ENCODE measurements around the gene ITCH.
"Not testable (repeated sequence)": the region's sequence is repeated elsewhere in the genome, so short reads cannot be mapped to it uniquely, and the experiment has no call there.

Gene ITCH

GRCh38 chr20:34363062-34363464, at the start of gene ITCH:
ITCH (plus strand) TSS chr20:34363273; CDS start chr20:34393812, 30,539 bp downstream.
- DNase-seq = peak; percentile 93

DNA sequence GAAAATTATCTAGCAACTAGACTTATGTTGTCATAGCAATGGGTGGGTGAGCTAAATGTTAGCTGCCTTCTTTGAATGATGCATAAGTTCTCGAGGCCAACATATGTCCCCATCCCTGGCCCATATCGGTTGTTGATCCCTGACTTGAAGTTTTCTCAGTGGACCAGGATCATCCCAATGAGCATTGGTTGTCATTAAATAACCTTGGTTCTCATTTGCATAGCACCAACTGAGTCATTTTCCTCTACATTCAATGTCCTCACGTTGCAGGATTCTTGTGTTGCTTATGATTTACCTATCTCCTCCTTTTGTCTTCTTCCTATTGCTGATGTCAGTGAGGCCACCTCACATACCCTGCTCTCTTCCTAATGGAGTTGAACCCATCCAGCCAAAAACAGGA, 47.8 kb upstream of the ITCH start:
- no peak for DNase-seq

GRCh38 chr20:34316196-34316814, 46.8 kb upstream of the ITCH start:
- no peak for DNase-seq

DNA sequence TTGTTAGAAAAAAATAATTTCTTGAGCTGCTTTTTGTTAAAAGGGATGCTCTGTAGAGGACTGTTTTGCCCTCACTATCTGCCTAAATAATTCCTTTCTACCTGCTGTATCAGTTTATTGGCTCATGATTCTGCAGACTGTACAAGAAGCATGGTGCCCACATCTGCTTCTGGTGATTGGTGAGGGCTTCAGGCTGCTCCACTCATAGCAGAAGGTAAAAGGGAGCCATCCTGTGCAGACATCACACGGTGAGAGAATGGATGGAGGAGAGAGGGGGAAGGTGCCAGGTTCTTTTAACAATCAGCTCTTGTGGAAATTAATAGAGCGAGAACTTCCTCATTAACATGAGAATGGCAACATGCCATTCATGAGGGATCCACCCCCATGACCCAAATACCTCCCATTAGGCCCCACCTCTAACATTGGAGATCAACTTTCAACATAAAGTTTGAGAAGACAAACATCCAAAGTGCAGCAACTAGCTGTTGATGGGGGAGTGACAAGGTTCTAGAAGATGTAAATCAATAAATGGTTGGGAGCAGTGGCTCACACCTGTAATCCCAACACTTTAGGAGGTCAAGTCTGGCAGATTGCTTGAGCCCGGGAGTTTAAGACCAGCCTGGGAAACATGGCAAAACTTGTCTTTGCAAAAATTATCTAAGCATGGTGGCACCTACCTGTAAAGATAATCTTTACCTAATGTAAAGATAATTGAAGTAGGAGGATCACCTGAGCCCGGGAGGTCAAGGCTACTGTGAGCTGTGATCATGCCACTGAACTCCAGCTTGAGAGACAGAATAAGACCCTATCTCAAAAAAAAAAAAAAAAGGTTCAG, 44.2 kb upstream of the ITCH start:
- no peak for DNase-seq

DNA sequence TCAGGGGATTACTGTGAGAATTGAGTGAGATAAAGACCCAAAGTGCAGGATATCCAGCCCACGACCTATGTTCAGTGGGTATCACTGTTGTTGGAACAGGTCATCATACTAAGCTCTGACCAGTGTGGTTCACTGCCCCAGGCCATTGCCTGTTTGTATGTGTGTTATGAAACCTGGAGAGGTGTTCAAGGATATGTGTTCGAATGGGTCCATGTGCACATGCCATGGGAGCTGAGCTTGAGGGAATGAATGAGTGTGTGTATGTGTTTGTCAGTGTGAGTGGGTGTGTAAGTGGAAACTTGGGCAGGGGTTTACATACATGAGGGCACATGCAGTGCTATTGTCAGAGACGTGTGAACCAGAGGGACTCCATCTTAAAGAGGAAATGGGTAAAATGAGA, 42.2 kb upstream of the ITCH start:
- DNase-seq = no peak

GRCh38 chr20:34322267-34323105, 40.6 kb upstream of the ITCH start:
- no peak for DNase-seq

DNA sequence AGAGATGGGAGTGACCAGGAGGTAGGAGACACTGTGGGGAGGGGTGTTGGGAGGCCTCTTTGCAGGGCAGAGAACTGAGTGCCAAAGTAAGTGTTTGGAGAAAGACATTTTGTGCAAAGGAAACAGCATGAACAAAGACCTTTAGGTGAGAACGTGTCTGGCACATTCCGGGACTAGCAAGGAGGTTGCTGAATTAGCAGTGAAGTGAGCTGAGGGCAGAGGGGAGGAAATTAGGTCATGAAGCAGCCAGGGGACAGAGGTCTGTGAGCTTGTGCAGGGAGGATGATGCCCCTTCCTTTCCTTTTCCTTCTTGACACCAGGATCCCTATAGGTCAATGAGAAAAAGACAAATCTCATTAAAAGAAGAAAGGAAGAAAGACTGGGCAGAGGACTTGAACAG, 38.5 kb upstream of the ITCH start:
- DNase-seq = no peak

GRCh38 chr20:34328207-34328606, 34.9 kb upstream of the ITCH start:
- not testable (repeated sequence) for DNase-seq

GRCh38 chr20:34328928-34329677, 34.0 kb upstream of the ITCH start:
- no peak for DNase-seq

DNA sequence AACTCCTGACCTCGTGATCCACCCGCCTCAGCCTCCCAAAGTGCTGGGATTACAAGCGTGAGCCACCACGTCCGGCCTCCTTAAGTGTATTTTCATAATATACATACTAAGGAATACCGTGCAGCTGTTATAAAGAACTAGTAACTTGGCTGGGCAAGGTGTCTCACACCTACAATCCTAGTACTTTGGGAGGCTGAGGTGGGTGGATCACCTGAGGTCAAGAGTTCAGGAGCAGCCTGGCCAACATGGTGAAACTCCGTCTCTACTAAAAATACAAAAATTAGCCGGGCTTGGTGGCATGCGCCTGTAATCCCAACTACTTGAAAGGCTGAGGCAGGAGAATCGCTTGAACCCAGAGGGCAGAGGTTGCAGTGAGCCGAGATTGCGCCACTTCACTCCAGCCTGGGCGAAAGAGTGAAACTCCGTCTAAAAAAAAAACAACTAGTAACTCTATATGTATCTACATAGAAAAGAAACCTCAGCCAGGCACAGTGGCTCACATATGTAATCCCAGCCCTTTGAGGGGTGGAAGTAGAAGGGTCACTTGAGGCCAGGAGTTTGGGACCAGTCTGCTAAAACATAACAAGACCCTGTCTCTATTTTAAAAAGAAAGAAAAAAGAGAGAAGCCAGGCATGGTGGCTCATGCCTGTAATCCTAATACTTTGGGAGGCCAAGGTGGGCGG, 32.1 kb upstream of the ITCH start:
- not testable (repeated sequence) for DNase-seq

- no peak for DNase-seq
Observed at GRCh38 chr20:34331838-34332237, 31.2 kb upstream of the ITCH start.

DNA sequence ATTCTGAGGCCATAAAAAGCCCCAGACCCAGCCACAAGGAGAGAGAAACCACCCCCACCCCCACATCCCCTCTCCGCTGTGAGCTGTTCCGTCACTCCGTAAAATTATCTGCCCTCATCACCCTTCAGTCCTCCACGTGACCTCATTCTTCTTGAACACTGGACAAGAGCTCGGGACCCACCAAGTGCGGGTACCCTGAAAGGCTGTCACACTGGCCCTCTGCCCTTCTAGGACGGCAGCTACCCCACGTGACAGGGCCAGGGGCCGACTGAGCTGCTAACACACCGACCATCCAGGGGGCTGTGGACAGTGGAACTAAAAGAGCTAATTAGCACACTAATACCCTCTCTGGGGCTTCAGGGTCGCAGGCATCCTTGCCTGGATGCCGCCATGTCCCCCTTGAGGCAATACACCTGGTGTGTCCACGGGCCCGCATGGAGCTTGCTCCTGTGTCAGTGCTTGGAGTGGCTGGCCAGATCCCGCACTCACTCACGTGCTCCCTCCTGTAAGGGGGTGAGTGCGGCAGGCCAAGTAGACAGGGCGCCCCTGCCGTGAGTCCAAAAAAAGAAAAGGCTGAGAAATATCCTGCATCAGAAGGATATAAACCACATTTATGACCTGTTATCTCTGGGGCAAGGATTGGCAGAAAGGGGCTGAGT, 30.7 kb upstream of the ITCH start:
- DNase-seq = no peak

GRCh38 chr20:34333786-34334185, 29.3 kb upstream of the ITCH start:
- no peak for DNase-seq

GRCh38 chr20:34334654-34335407, 28.2 kb upstream of the ITCH start:
- DNase-seq = no peak

GRCh38 chr20:34337544-34337943, 25.5 kb upstream of the ITCH start:
- DNase-seq = no peak

GRCh38 chr20:34337982-34338726, 24.9 kb upstream of the ITCH start:
- DNase-seq = no peak

- not testable (repeated sequence) for DNase-seq
Observed at GRCh38 chr20:34340726-34341125, 22.3 kb upstream of the ITCH start.

GRCh38 chr20:34341199-34341598, 21.9 kb upstream of the ITCH start:
- DNase-seq = not testable (repeated sequence)

DNA sequence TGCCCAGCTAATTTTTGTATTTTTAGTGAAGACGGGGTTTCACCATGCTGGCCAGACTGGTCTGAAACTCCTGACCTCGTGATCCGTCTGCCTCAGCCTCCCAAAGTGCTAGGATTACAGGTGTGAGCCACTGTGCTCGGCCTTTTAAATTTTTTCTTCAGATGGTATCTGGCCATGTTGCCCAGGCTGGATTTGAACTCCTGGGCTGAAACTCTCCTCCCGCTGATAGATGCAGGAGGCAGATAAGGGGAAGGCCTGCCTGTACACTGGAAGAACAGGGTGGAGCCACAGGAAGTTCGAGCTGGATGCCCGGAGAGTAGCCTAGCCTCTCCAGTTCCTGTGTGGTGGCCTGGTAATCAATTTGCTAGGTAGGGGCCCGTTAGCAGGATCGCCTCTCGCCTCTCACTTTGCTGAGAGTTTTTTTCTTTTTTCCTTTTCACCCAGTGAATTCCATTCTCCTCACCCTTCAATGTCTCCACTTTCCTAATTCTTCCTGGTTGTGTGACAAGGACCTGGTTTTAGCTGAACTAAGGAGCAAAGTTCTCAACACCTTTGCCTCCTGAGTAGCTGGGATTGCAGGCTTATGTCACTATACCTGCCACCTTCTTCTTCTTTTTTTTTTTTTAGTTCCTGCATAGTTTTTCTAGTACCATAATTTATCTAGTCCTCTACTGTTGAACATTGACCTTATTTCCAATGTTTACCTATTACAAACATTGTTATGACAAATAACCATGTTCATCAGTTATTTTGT, 19.4 kb upstream of the ITCH start:
- DNase-seq = no peak
